CD14-positive monocyte (primary cell): ENCODE results near the gene KIAA0930. TPM values are rescaled to one million over a fixed set of nuclear protein-coding genes. Genes with fewer than 3 reads are reported as not detected.
A peak's percentile ranks its signal among the peaks of the same experiment; 100 is the strongest.

Source experiments
- DNase-seq, 3 donors: peaks; one replicate each; pipeline ENCODE4 v3.0.0-alpha.2; 2011 to 2022
- H2AFZ ChIP-seq: 2 replicates; pipeline ENCODE4 v1.6.0; 2012; ENCODE audit warnings: mild to moderate bottlenecking, low read depth, low read length, inconsistent platforms; ENCODE audit not compliant: insufficient read depth, poor library complexity, severe bottlenecking
- H3K27ac ChIP-seq, 2 donors: 1 replicate in 1 of 2; 2 replicates in 1 of 2; pipeline ENCODE4 v1.5.1; 2012 to 2013; ENCODE audit warnings: low read length in 2 of 2, control low read depth in 1 of 2, inconsistent platforms in 1 of 2, low read depth in 1 of 2, mild to moderate bottlenecking in 1 of 2
- H3K27me3 ChIP-seq, 2 donors: one replicate each; pipeline versions ENCODE4 v1.6.0 to v1.6.1; 2011 to 2013; ENCODE audit warnings: low read length in 2 of 2; ENCODE audit not compliant: control insufficient read depth in 2 of 2, insufficient read depth in 2 of 2
- H3K36me3 ChIP-seq, 2 donors: replicated peaks in 1 of 2; 1 replicate in 1 of 2; 2 replicates in 1 of 2; pipeline versions ENCODE4 v1.5.1 to v1.6.1; 2012 to 2013; ENCODE audit warnings: low read length in 2 of 2, control low read depth in 1 of 2, inconsistent platforms in 1 of 2, mild to moderate bottlenecking in 1 of 2; ENCODE audit not compliant: insufficient read depth in 2 of 2, control insufficient read depth in 1 of 2
- H3K4me1 ChIP-seq, 2 donors: 1 replicate in 1 of 2; 2 replicates in 1 of 2; pipeline versions ENCODE4 v1.5.1 to v1.6.1; 2012 to 2013; ENCODE audit warnings: low read length in 2 of 2, control low read depth in 1 of 2, inconsistent platforms in 1 of 2, mild to moderate bottlenecking in 1 of 2, moderate library complexity in 1 of 2; ENCODE audit not compliant: insufficient read depth in 2 of 2, control insufficient read depth in 1 of 2
- H3K4me2 ChIP-seq: replicated peaks from 2 replicates; pipeline ENCODE3; 2012; ENCODE audit warnings: low read length, moderate library complexity, mild to moderate bottlenecking; ENCODE audit not compliant: poor library complexity, severe bottlenecking; ENCODE audit errors: extremely low read depth
- H3K4me3 ChIP-seq, 3 experiments: fragments of 200-600 bp in 1 of 3; sonication (generic) in 1 of 3; replicated peaks in 1 of 3; 1 replicate in 2 of 3; 2 replicates in 1 of 3; pipeline ENCODE4 v1.5.1; 2011 to 2013; ENCODE audit warnings: low read length in 3 of 3, mild to moderate bottlenecking in 3 of 3, control low read depth in 2 of 3, low read depth in 2 of 3, inconsistent platforms in 1 of 3, moderate library complexity in 1 of 3
- H3K79me2 ChIP-seq: 2 replicates; pipeline ENCODE4 v1.6.0; 2012; ENCODE audit warnings: mild to moderate bottlenecking, control low read depth, inconsistent platforms, low read length, moderate library complexity; ENCODE audit not compliant: insufficient read depth
- H3K9ac ChIP-seq: 2 replicates; pipeline ENCODE4 v1.6.0; 2017; ENCODE audit warnings: low read length, mild to moderate bottlenecking; ENCODE audit not compliant: insufficient read depth, poor library complexity, severe bottlenecking
- H3K9me3 ChIP-seq, 2 donors: replicated peaks in 1 of 2; 1 replicate in 1 of 2; 2 replicates in 1 of 2; pipeline versions ENCODE4 v1.5.1 to v1.6.1; 2012 to 2013; ENCODE audit warnings: low read length in 2 of 2, control low read depth in 1 of 2; ENCODE audit not compliant: control insufficient read depth in 1 of 2, insufficient read depth in 1 of 2
- H4K20me1 ChIP-seq: 2 replicates; pipeline ENCODE4 v1.6.0; 2012; ENCODE audit warnings: mild to moderate bottlenecking, low read length, control low read depth, moderate library complexity; ENCODE audit not compliant: insufficient read depth
- H3K27ac Mint-ChIP-seq, 7 donors: one replicate each; pipeline ENCODE4 v1.8.0; 2020; ENCODE audit warnings: mild to moderate bottlenecking in 7 of 7, mixed read lengths in 7 of 7, moderate library complexity in 6 of 7, inconsistent platforms in 2 of 7
- H3K27me3 Mint-ChIP-seq, 3 donors: one replicate each; pipeline ENCODE4 v1.8.0; 2021 to 2022; ENCODE audit warnings: low read depth in 3 of 3, mild to moderate bottlenecking in 3 of 3, mixed read lengths in 3 of 3, moderate library complexity in 3 of 3, inconsistent platforms in 1 of 3
- H3K36me3 Mint-ChIP-seq, 2 donors: one replicate each; pipeline ENCODE4 v1.8.0; 2020; ENCODE audit warnings: mixed read lengths in 2 of 2, inconsistent platforms in 1 of 2, mild to moderate bottlenecking in 1 of 2
- H3K4me1 Mint-ChIP-seq: one replicate; pipeline ENCODE4 v1.8.0; 2020; ENCODE audit warnings: mild to moderate bottlenecking, mixed read lengths
- H3K4me3 Mint-ChIP-seq, 2 donors: one replicate each; pipeline ENCODE4 v1.8.0; 2020; ENCODE audit warnings: mild to moderate bottlenecking in 2 of 2, mixed read lengths in 2 of 2, moderate library complexity in 1 of 2
- H3K9me3 Mint-ChIP-seq, 7 donors: one replicate each; pipeline ENCODE4 v1.8.0; 2020 to 2022; ENCODE audit warnings: mixed read lengths in 7 of 7, mild to moderate bottlenecking in 6 of 7, moderate library complexity in 6 of 7, inconsistent platforms in 2 of 7
- WGBS: methylation state at CpG from one replicate; pipeline ENCODE4 v1.1.5; 2013; ENCODE audit warnings: missing lambda C conversion rate; ENCODE audit not compliant: insufficient coverage; 5-methylcytosine and 5-hydroxymethylcytosine counted together
- intact Hi-C, 2 donors: fragments of 100-400 bp; cut with micrococcal nuclease; formaldehyde crosslinking; loops; one replicate each; pipeline versions ENCODE4 v1.15.0 to v1.15.1; 2023
- polyA plus RNA-seq, 3 donors: library from polyadenylated mRNA; depleted of rRNA in 1 of 3; unstranded in 2 of 3; stranded (reverse) in 1 of 3; fragments of 300-500 nt in 2 of 3; fragments of >200 nt in 1 of 3; fragmentation: Illumina TruSeq in 2 of 3; gene quantifications; 1 replicate in 2 of 3; 2 replicates in 1 of 3; pipeline ENCODE4 v1.2.3, GENCODE V29; 2012 to 2021
- TF ChIP-seq, protein P1 (sequence below): fragments of 200-600 bp; IDR thresholded peaks from one replicate; pipeline ENCODE4 v1.8.0; 2022; ENCODE audit warnings: antibody characterized with exemption, mild to moderate bottlenecking

The KIAA0930 gene
- polyA plus RNA-seq, 3 donors: 14.0 to 89.1 (median 15.6) TPM

DNA sequence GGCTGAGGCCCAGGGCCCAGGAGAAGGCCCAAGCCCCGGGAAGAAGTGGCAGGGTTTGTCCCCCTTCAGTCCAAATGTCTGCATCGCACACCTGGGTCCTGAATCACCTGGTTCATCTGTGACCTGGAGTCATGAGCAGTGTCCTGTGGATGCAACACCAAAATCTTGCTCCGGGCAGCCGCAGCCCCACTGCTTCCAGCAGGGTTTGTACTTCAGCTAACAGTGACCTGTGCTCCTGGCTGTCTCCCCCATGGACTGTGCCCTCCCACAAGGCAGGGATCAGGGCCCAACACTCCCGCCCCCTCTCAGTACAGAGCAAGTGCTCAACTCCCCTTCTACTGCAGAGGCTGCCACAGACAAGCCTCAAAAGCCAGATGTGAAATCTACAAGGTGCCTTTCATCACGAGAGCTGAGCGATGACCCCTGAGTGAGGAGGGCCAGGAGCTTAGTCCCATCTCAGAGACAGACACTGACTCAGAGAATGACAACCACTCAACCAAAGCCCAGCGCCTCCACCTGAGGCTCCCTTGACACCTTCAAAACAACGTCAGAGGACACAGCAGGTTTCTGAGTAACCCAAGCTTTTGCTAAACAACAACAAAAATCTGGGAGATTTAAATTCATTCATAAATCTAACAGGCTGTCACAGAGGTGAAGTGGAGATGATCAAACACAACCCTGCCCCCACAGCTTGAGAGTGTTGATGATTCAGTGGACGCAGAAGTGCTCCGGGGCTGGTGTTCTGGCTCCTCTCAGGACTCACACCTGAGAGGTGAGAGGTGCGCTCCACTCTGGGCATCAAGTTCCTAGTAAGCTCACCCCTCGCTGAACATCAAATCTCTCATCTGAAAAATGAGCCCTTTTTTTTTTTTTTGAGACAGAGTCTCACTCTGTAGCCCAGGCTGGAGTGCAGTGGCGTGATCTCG is 3.4 kb downstream of the KIAA0930 start:
- H3K36me3 ChIP-seq: peaks cover 30 to 43% of the 10 kb centered on the region in 2 donors
- H3K4me3 ChIP-seq: peak overlapping the region in 1 of 3 experiments; percentile 72
- peaks cover 92% of the 10 kb centered on the region for H3K79me2 ChIP-seq
- 88% methylated on average over 10 of the region's 15 CpGs for WGBS
- intact Hi-C loops: no loop called here
- no peaks in the 10 kb centered on the region for H3K9me3 Mint-ChIP-seq
- DNase-seq: no peak
- peak overlapping the region; percentile 18 for H3K9ac ChIP-seq
- peaks cover 79 to 88% of the 10 kb centered on the region in 2 donors for H3K4me1 ChIP-seq
- no peaks in the 10 kb centered on the region for H3K9me3 ChIP-seq
- peaks cover 40 to 65% of the 10 kb centered on the region in 2 donors for H3K36me3 Mint-ChIP-seq
- TF ChIP-seq, protein P1, sequence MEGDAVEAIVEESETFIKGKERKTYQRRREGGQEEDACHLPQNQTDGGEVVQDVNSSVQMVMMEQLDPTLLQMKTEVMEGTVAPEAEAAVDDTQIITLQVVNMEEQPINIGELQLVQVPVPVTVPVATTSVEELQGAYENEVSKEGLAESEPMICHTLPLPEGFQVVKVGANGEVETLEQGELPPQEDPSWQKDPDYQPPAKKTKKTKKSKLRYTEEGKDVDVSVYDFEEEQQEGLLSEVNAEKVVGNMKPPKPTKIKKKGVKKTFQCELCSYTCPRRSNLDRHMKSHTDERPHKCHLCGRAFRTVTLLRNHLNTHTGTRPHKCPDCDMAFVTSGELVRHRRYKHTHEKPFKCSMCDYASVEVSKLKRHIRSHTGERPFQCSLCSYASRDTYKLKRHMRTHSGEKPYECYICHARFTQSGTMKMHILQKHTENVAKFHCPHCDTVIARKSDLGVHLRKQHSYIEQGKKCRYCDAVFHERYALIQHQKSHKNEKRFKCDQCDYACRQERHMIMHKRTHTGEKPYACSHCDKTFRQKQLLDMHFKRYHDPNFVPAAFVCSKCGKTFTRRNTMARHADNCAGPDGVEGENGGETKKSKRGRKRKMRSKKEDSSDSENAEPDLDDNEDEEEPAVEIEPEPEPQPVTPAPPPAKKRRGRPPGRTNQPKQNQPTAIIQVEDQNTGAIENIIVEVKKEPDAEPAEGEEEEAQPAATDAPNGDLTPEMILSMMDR: no peak
- H4K20me1 ChIP-seq: peaks cover 78% of the 10 kb centered on the region
- H3K27ac ChIP-seq: peak overlapping the region; percentile 76 to 98
- peak overlapping the region; percentile 84 for H3K4me2 ChIP-seq
- H3K27ac Mint-ChIP-seq: peak overlapping the region in 6 of 7 donors; percentile 45 to 89 (median 64)
- no peak overlapping the region for H2AFZ ChIP-seq
- H3K27me3 ChIP-seq: no peaks in the 10 kb centered on the region
- H3K27me3 Mint-ChIP-seq: peaks cover 0 to 6% (median 0%) of the 10 kb centered on the region in 3 donors
- peak overlapping the region; percentile 16 to 39 for H3K4me3 Mint-ChIP-seq
- H3K4me1 Mint-ChIP-seq: peaks cover 87% of the 10 kb centered on the region

DNA sequence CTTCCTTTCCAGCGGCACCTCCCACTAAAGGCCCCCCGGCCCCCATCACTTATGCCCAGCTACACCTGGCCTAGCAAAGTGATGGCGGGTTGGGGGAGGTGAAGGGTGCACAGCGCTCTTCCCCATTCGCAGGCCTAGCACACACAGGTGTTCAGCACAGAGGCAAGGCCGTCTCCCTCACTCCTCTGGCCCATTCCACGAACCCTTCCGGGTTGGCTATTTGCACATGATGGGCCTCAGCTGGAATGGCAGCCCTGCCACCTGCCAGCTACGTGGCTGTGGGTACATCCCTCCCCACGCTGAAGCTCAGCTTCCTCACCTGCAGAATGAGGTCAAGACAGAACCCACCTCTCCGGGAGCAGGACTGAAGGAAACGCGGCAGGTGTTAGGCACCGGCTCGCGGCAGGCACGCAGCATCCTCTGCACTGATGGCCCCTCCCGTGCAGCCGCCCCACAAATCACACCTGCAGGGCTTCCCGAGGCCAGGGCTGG is 4.8 kb downstream of the KIAA0930 start:
- Histone ChIP-seq H3K27ac (peak overlapping the region; percentile 76 to 98), H3K4me3 (peak overlapping the region in 1 of 3 experiments; percentile 72), H3K9me3 (no peaks in the 10 kb centered on the region), H3K4me1 (peaks cover 86 to 91% of the 10 kb centered on the region in 2 donors), H3K4me2 (peak overlapping the region; percentile 84), H2AFZ (no peak overlapping the region), H3K36me3 (peaks cover 33 to 47% of the 10 kb centered on the region in 2 donors), H4K20me1 (peaks cover 82% of the 10 kb centered on the region), H3K79me2 (peaks cover 96% of the 10 kb centered on the region), H3K27me3 (no peaks in the 10 kb centered on the region), H3K9ac (peak overlapping the region; percentile 63)
- Mint-ChIP-seq H3K9me3 (no peaks in the 10 kb centered on the region), H3K4me3 (peak overlapping the region; percentile 63 to 83), H3K4me1 (peaks cover 90% of the 10 kb centered on the region), H3K27me3 (peaks cover 0 to 6% (median 3%) of the 10 kb centered on the region in 3 donors), H3K36me3 (peaks cover 47 to 74% of the 10 kb centered on the region in 2 donors), H3K27ac (peak overlapping the region; percentile 83 to 93 (median 90))
- WGBS: 68% methylated on average over 15 of the region's 20 CpGs
- TF ChIP-seq, protein P1: no peak
- DNase-seq: no peak
- intact Hi-C loops: no loop called here
